ENCODE results near the gene GRIN2A. TPM values are rescaled to one million over a fixed set of nuclear protein-coding genes. Genes with fewer than 3 reads are reported as not detected.
A peak's percentile ranks its signal among the peaks of the same experiment; 100 is the strongest.

GRIN2A gene
- total RNA-seq, 1 experiment from 2014 or later: 34.6 TPM

DNA sequence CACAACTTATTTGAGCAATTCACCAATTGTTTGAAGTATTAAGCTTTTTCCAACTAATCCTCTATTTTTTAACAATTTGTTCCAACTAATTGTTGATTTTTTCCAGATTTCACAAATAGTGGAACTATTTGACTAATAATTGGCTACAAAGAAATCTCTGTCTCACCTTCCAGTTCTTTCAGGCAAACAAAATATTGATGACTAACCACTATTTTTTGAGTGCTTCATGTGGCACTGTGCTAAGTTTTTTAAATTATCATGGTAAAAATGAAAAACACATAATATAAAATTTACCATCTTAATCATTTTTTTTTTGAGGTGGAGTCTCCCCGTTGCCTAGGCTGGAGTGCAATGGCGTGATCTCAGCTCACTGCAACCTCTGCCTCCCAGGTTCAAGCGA is 24.6 kb upstream of the GRIN2A start:
- BruUV-seq (replicated peaks): no TSS peak
- Mint-ChIP-seq H3K36me3 (ENCODE audit: insufficient read depth, unreplicated experiment) (no peaks in the 10 kb centered on the region), H3K27me3 (ENCODE audit: unreplicated experiment) (no peaks in the 10 kb centered on the region), H3K4me3 (ENCODE audit: low read depth, unreplicated experiment) (no peak overlapping the region), H3K4me1 (ENCODE audit: low read depth, unreplicated experiment) (peaks cover 10% of the 10 kb centered on the region), H3K27ac (ENCODE audit: unreplicated experiment) (no peak overlapping the region), H3K9me3 (ENCODE audit: low read depth, unreplicated experiment) (peaks cover 4% of the 10 kb centered on the region)
- TF ChIP-seq, protein P1, sequence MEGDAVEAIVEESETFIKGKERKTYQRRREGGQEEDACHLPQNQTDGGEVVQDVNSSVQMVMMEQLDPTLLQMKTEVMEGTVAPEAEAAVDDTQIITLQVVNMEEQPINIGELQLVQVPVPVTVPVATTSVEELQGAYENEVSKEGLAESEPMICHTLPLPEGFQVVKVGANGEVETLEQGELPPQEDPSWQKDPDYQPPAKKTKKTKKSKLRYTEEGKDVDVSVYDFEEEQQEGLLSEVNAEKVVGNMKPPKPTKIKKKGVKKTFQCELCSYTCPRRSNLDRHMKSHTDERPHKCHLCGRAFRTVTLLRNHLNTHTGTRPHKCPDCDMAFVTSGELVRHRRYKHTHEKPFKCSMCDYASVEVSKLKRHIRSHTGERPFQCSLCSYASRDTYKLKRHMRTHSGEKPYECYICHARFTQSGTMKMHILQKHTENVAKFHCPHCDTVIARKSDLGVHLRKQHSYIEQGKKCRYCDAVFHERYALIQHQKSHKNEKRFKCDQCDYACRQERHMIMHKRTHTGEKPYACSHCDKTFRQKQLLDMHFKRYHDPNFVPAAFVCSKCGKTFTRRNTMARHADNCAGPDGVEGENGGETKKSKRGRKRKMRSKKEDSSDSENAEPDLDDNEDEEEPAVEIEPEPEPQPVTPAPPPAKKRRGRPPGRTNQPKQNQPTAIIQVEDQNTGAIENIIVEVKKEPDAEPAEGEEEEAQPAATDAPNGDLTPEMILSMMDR (IDR thresholded peaks at IDR 0.05; ENCODE audit: unreplicated experiment): no peak
- DNase-seq: no peak
- intact Hi-C loops (cut with micrococcal nuclease; ENCODE audit: unreplicated experiment): no loop called here
- CTCF ChIA-PET: no interaction called here

DNA sequence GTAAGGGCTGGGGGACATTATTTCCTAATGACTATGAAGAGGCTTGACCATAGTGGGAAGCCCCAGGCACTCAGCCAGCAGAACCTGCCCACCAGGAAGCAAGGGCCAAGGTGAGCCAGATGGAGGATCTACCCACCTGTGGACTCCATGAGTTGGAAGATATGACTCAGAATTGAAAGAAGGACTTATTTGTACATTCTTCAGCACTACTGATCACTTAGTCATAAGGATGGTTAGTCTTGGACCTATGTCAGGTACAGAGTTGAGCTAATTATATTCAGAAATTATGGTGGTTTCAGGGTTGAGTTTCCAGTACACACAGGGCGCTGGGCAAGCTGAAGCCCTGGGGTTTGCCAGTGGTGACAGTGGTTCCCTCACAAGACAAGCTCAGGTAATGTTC is 24.0 kb upstream of the GRIN2A start:
- peak; percentile 39 for DNase-seq
- H3K36me3 Mint-ChIP-seq (ENCODE audit: insufficient read depth, unreplicated experiment): no peaks in the 10 kb centered on the region
- H3K9me3 Mint-ChIP-seq (ENCODE audit: low read depth, unreplicated experiment): peaks cover 4% of the 10 kb centered on the region
- TF ChIP-seq, protein P1 (IDR thresholded peaks at IDR 0.05; ENCODE audit: unreplicated experiment): no peak
- no peaks in the 10 kb centered on the region for H3K27me3 Mint-ChIP-seq (ENCODE audit: unreplicated experiment)
- H3K4me3 Mint-ChIP-seq (ENCODE audit: low read depth, unreplicated experiment): no peak overlapping the region
- peaks cover 10% of the 10 kb centered on the region for H3K4me1 Mint-ChIP-seq (ENCODE audit: low read depth, unreplicated experiment)
- CTCF ChIA-PET: no interaction called here
- no TSS peak for BruUV-seq (replicated peaks)
- H3K27ac Mint-ChIP-seq (ENCODE audit: unreplicated experiment): no peak overlapping the region
- intact Hi-C loops (cut with micrococcal nuclease; ENCODE audit: unreplicated experiment): no loop called here

DNA sequence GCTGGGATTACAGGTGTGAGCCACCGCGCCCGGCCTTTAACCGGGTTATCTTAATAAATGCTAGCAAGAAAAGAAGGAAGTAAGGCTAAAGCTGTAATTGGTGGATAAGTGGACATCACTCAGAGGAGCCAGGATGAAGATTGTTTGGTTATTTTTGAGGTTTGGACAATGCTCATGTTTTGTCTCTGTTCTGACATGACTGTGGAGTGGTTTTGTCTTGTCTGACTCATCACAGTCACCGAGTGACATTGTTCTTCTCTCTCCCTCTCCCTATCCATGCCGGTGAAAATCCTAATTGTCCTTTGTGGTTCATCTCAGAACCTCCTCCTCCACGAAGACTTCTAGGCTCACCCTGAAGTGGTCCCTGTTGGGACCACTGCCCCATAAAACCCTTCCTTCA is 23.5 kb upstream of the GRIN2A start:
- DNase-seq: no peak
- intact Hi-C loops (cut with micrococcal nuclease; ENCODE audit: unreplicated experiment): no loop called here
- peaks cover 10% of the 10 kb centered on the region for H3K4me1 Mint-ChIP-seq (ENCODE audit: low read depth, unreplicated experiment)
- CTCF ChIA-PET: no interaction called here
- TF ChIP-seq, protein P1 (IDR thresholded peaks at IDR 0.05; ENCODE audit: unreplicated experiment): no peak
- H3K36me3 Mint-ChIP-seq (ENCODE audit: insufficient read depth, unreplicated experiment): no peaks in the 10 kb centered on the region
- no peak overlapping the region for H3K4me3 Mint-ChIP-seq (ENCODE audit: low read depth, unreplicated experiment)
- no peaks in the 10 kb centered on the region for H3K27me3 Mint-ChIP-seq (ENCODE audit: unreplicated experiment)
- H3K9me3 Mint-ChIP-seq (ENCODE audit: low read depth, unreplicated experiment): peaks cover 4% of the 10 kb centered on the region
- no TSS peak for BruUV-seq (replicated peaks)
- H3K27ac Mint-ChIP-seq (ENCODE audit: unreplicated experiment): no peak overlapping the region

DNA sequence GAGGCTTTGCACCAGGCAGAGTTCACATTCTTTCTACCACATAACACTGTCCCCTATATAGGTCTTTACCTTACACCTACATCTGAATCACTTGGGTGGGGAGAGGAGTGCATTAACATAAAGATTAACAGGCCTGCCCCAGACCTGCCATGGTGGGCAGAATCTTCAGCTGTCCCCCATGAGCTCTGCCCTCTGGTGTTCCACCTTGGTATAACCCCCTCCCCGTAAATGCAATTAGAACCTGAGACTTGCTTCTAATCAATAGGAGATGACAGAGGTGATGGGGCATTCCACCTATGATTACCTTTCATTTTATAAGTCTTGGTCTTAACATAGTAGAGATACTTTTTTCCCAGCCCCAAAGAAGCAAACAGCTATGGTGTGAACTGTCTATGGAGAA is 20.4 kb upstream of the GRIN2A start:
- Mint-ChIP-seq H3K4me1 (ENCODE audit: low read depth, unreplicated experiment) (peaks cover 10% of the 10 kb centered on the region), H3K4me3 (ENCODE audit: low read depth, unreplicated experiment) (no peak overlapping the region), H3K9me3 (ENCODE audit: low read depth, unreplicated experiment) (peaks cover 2% of the 10 kb centered on the region), H3K27me3 (ENCODE audit: unreplicated experiment) (no peaks in the 10 kb centered on the region), H3K36me3 (ENCODE audit: insufficient read depth, unreplicated experiment) (no peaks in the 10 kb centered on the region), H3K27ac (ENCODE audit: unreplicated experiment) (no peak overlapping the region)
- CTCF ChIA-PET: interaction anchor here (1.1 kb wide), 1 partner anchor 20 kb away, joined by 4 read pairs; the partner anchor contains the start of gene GRIN2A
- peak; percentile 19 for DNase-seq
- intact Hi-C loops (cut with micrococcal nuclease; ENCODE audit: unreplicated experiment): no loop called here
- TF ChIP-seq, protein P1 (IDR thresholded peaks at IDR 0.05; ENCODE audit: unreplicated experiment): peak; percentile 34
- no TSS peak for BruUV-seq (replicated peaks)
